ENCODE data around the gene INAFM2.

Gene INAFM2

GRCh38 chr15:40298216-40298935 is 25.1 kb upstream of the INAFM2 start:
- Histone ChIP-seq H3K36me3 (ENCODE audit: insufficient read depth, low read length) (no peaks in the 10 kb centered on the region; the same call in 1 of the 2 replicates), H3F3A (ENCODE audit: insufficient read depth, low read length) (no peaks in the 10 kb centered on the region), H3K9ac (ENCODE audit: low read length) (no peak overlapping the region), H3K4me2 (ENCODE audit: low read length) (no peak overlapping the region), H3K9me3 (ENCODE audit: low read length) (peaks cover 6% of the 10 kb centered on the region), H3K4me1 (ENCODE audit: insufficient read depth, low read length, severe bottlenecking) (no peaks in the 10 kb centered on the region), H3K27ac (ENCODE audit: low read depth, low read length, poor library complexity, severe bottlenecking) (no peak overlapping the region), H3K4me3 (ENCODE audit: low read depth, low read length, poor library complexity, severe bottlenecking) (no peak overlapping the region), H3K79me2 (ENCODE audit: insufficient read depth, low read length) (no peaks in the 10 kb centered on the region), H3K27me3 (ENCODE audit: insufficient read depth, low read length) (peaks cover 14% of the 10 kb centered on the region; the same call in 1 of the 2 replicates), H3K9me2 (ENCODE audit: low read depth, low read length) (no peaks in the 10 kb centered on the region), H4K20me1 (ENCODE audit: insufficient read depth, low read length) (no peaks in the 10 kb centered on the region), H2AFZ (ENCODE audit: low read length) (no peak overlapping the region)
- no peak for TF ChIP-seq CTCF (IDR thresholded peaks at IDR 0.05; ENCODE audit: low read length)

- Histone ChIP-seq H3K36me3 (ENCODE audit: insufficient read depth, low read length) (no peaks in the 10 kb centered on the region; the same call in 1 of the 2 replicates), H3K4me2 (ENCODE audit: low read length) (no peak overlapping the region), H3K9me3 (ENCODE audit: low read length) (peaks cover 6% of the 10 kb centered on the region), H3K4me1 (ENCODE audit: insufficient read depth, low read length, severe bottlenecking) (no peaks in the 10 kb centered on the region), H3K9me2 (ENCODE audit: low read depth, low read length) (no peaks in the 10 kb centered on the region), H3K4me3 (ENCODE audit: low read depth, low read length, poor library complexity, severe bottlenecking) (no peak overlapping the region), H3K27me3 (ENCODE audit: insufficient read depth, low read length) (peaks cover 14% of the 10 kb centered on the region; the same call in 1 of the 2 replicates), H3K79me2 (ENCODE audit: insufficient read depth, low read length) (no peaks in the 10 kb centered on the region), H3K27ac (ENCODE audit: low read depth, low read length, poor library complexity, severe bottlenecking) (no peak overlapping the region), H2AFZ (ENCODE audit: low read length) (no peak overlapping the region), H4K20me1 (ENCODE audit: insufficient read depth, low read length) (no peaks in the 10 kb centered on the region), H3F3A (ENCODE audit: insufficient read depth, low read length) (no peaks in the 10 kb centered on the region), H3K9ac (ENCODE audit: low read length) (no peak overlapping the region)
- no peak for TF ChIP-seq CTCF (IDR thresholded peaks at IDR 0.05; ENCODE audit: low read length)
- TF ChIP-seq EZH2 (IDR thresholded peaks at IDR 0.05; ENCODE audit: borderline replicate concordance, low read length), result no peak
Measured at GRCh38 chr15:40300367-40300766, 23.1 kb upstream of the INAFM2 start.

DNA sequence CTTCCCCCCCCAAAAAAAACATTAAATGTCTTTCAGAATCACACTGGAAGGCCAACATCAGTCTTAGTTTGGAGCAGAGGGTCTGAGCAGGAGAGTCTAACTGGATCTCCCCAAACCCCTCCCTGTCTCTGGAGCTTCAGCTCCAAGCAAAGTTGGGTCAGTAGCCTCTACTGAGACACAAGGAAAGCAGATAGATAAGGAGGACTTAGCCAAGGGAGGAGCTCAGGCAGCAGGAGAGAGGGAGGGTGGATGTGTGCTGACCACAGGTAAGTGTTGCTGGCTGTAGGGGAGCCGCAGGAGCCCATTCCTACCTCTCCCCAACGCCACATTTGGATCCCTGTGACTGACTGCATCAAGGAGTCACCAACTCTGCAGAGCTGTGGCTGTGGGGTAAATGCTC is 22.7 kb upstream of the INAFM2 start:
- Histone ChIP-seq H3K36me3 (ENCODE audit: insufficient read depth, low read length) (no peaks in the 10 kb centered on the region; the same call in 1 of the 2 replicates), H3K27ac (ENCODE audit: low read depth, low read length, poor library complexity, severe bottlenecking) (no peak overlapping the region), H4K20me1 (ENCODE audit: insufficient read depth, low read length) (no peaks in the 10 kb centered on the region), H3K9me3 (ENCODE audit: low read length) (peaks cover 6% of the 10 kb centered on the region), H3K4me3 (ENCODE audit: low read depth, low read length, poor library complexity, severe bottlenecking) (no peak overlapping the region), H3K27me3 (ENCODE audit: insufficient read depth, low read length) (peaks cover 14% of the 10 kb centered on the region; the same call in 1 of the 2 replicates), H3F3A (ENCODE audit: insufficient read depth, low read length) (no peaks in the 10 kb centered on the region), H3K79me2 (ENCODE audit: insufficient read depth, low read length) (no peaks in the 10 kb centered on the region), H3K9me2 (ENCODE audit: low read depth, low read length) (no peaks in the 10 kb centered on the region), H3K4me2 (ENCODE audit: low read length) (no peak overlapping the region), H2AFZ (ENCODE audit: low read length) (no peak overlapping the region), H3K4me1 (ENCODE audit: insufficient read depth, low read length, severe bottlenecking) (no peaks in the 10 kb centered on the region), H3K9ac (ENCODE audit: low read length) (no peak overlapping the region)
- TF ChIP-seq CTCF (IDR thresholded peaks at IDR 0.05; ENCODE audit: low read length), result no peak
- TF ChIP-seq EZH2 (IDR thresholded peaks at IDR 0.05; ENCODE audit: borderline replicate concordance, low read length), result no peak

Measured in OCI-LY1 (cell line).